Endodermal cell (in vitro differentiated cells): ENCODE results near the gene PCDHB5. TPM values are rescaled to one million over a fixed set of nuclear protein-coding genes. Genes with fewer than 3 reads are reported as not detected.
"Not testable (repeated sequence)": the region's sequence is repeated elsewhere in the genome, so short reads cannot be mapped to it uniquely, and the experiment has no call there.

ENCODE experiments used
- DNase-seq: peaks from one replicate; pipeline ENCODE4 v3.0.0-alpha.2; 2017
- H3K27ac ChIP-seq: 2 replicates; pipeline ENCODE4 v1.5.1; 2013; ENCODE audit warnings: mild to moderate bottlenecking, low read depth, low read length, moderate library complexity
- H3K27me3 ChIP-seq: 2 replicates; pipeline ENCODE4 v1.6.1; 2013; ENCODE audit warnings: mild to moderate bottlenecking, low read length, moderate library complexity; ENCODE audit not compliant: insufficient read depth, control insufficient read depth, poor library complexity, severe bottlenecking
- H3K36me3 ChIP-seq: 2 replicates; pipeline ENCODE4 v1.7.0; 2013; ENCODE audit warnings: mild to moderate bottlenecking, low read length, moderate library complexity; ENCODE audit not compliant: control insufficient read depth, insufficient read depth
- H3K4me1 ChIP-seq: one replicate; pipeline ENCODE4 v1.7.0; 2013; ENCODE audit warnings: low read length; ENCODE audit not compliant: control insufficient read depth, insufficient read depth
- H3K4me3 ChIP-seq: 2 replicates; pipeline ENCODE4 v1.5.1; 2013; ENCODE audit warnings: mild to moderate bottlenecking, low read length, moderate library complexity
- H3K9ac ChIP-seq: 2 replicates; pipeline ENCODE4 v1.6.1; 2013; ENCODE audit warnings: mild to moderate bottlenecking, low read length, moderate library complexity; ENCODE audit not compliant: poor library complexity, severe bottlenecking; ENCODE audit errors: extremely low read depth
- H3K9me3 ChIP-seq: 2 replicates; pipeline ENCODE4 v1.6.1; 2013; ENCODE audit warnings: mild to moderate bottlenecking, low read length, moderate library complexity; ENCODE audit not compliant: control insufficient read depth
- H3K27ac Mint-ChIP-seq: 2 replicates; pipeline ENCODE4 v1.8.0; 2020; ENCODE audit warnings: mixed read lengths
- H3K27me3 Mint-ChIP-seq: 2 replicates; pipeline ENCODE4 v1.8.0; 2021; ENCODE audit warnings: mild to moderate bottlenecking, mixed read lengths; ENCODE audit not compliant: insufficient read depth
- H3K36me3 Mint-ChIP-seq: 2 replicates; pipeline ENCODE4 v1.8.0; 2020; ENCODE audit warnings: low read depth, mixed read lengths
- H3K4me1 Mint-ChIP-seq: 2 replicates; pipeline ENCODE4 v1.8.0; 2020; ENCODE audit warnings: mixed read lengths
- H3K4me3 Mint-ChIP-seq: 2 replicates; pipeline ENCODE4 v1.8.0; 2020; ENCODE audit warnings: mild to moderate bottlenecking, moderate library complexity, mixed read lengths
- H3K9me3 Mint-ChIP-seq: 2 replicates; pipeline ENCODE4 v1.8.0; 2020; ENCODE audit warnings: mild to moderate bottlenecking, mixed read lengths
- CTCF ChIP-seq: fragments of 200-600 bp; sonication (generic); conservative IDR thresholded peaks from 2 replicates; pipeline ENCODE4 v1.5.0; 2021; ENCODE audit warnings: antibody characterized with exemption, mild to moderate bottlenecking
- WGBS, 2 experiments: methylation state at CpG; one replicate each; pipeline versions ENCODE4 v1.1.5 to v1.1.7; 2013; ENCODE audit warnings: missing lambda C conversion rate in 2 of 2, mixed read lengths in 1 of 2; ENCODE audit not compliant: insufficient coverage in 1 of 2, insufficient read length in 1 of 2; 5-methylcytosine and 5-hydroxymethylcytosine counted together
- total RNA-seq, 2 donors: library from RNA; stranded (reverse); fragmentation: NEBNext Ultra II Directional in 1 of 2; extraction: Animal tissue kit (Norgen Biotek cat#: 25700) in 1 of 2; gene quantifications; 2 replicates in 1 of 2; 3 replicates in 1 of 2; pipeline ENCODE4 v1.2.1, GENCODE V29; 2021

The PCDHB5 gene
- total RNA-seq, 2 donors from 2014 or later, result 2.4 to 43.5 TPM

GRCh38 chr5:141180313-141180712 lies 45.3 kb downstream of the PCDHB5 start:
- Mint-ChIP-seq H3K27ac (no peak overlapping the region), H3K27me3 (peaks cover 7% of the 10 kb centered on the region), H3K9me3 (peaks cover 26% of the 10 kb centered on the region), H3K4me1 (no peaks in the 10 kb centered on the region), H3K4me3 (no peak overlapping the region), H3K36me3 (peaks cover 22% of the 10 kb centered on the region)
- H3K4me1 ChIP-seq, result no peaks in the 10 kb centered on the region
- no peak overlapping the region for H3K9ac ChIP-seq
- H3K4me3 ChIP-seq, result no peak overlapping the region
- TF ChIP-seq CTCF, result no peak
- H3K9me3 ChIP-seq, result peaks cover 13% of the 10 kb centered on the region
- no peaks in the 10 kb centered on the region for H3K36me3 ChIP-seq
- no peak overlapping the region for H3K27ac ChIP-seq
- 83 to 93% methylated on average over 1 of the region's 1 CpG for WGBS, 2 experiments
- no peak for DNase-seq
- no peaks in the 10 kb centered on the region for H3K27me3 ChIP-seq

- H3K9me3 ChIP-seq, result peaks cover 9% of the 10 kb centered on the region
- H3K4me1 ChIP-seq, result no peaks in the 10 kb centered on the region
- H3K27me3 ChIP-seq, result no peaks in the 10 kb centered on the region
- 44 to 63% methylated on average over 13 of the region's 13 CpGs for WGBS, 2 experiments
- Mint-ChIP-seq H3K4me1 (peaks cover 2% of the 10 kb centered on the region), H3K4me3 (peak within 1 kb of the TSS; percentile 77), H3K27me3 (peaks cover 7% of the 10 kb centered on the region), H3K36me3 (peaks cover 25% of the 10 kb centered on the region), H3K27ac (peak within 1 kb of the TSS; percentile 96), H3K9me3 (peaks cover 27% of the 10 kb centered on the region)
- H3K9ac ChIP-seq, result peak within 1 kb of the TSS; percentile 7
- DNase-seq, result peak; percentile 90
- TF ChIP-seq CTCF, result peak; percentile 85
- H3K4me3 ChIP-seq, result peak within 1 kb of the TSS; percentile 66
- H3K36me3 ChIP-seq, result no peaks in the 10 kb centered on the region
- H3K27ac ChIP-seq, result no peak within 1 kb of the TSS
Observed at GRCh38 chr5:141182248-141182647, 47.2 kb downstream of the PCDHB5 start, which contains the start of gene PCDHB16. Gene PCDHB16, plus strand, starts transcription at chr5:141182387. Its CDS starts 173 bp downstream, at chr5:141182560.

DNA sequence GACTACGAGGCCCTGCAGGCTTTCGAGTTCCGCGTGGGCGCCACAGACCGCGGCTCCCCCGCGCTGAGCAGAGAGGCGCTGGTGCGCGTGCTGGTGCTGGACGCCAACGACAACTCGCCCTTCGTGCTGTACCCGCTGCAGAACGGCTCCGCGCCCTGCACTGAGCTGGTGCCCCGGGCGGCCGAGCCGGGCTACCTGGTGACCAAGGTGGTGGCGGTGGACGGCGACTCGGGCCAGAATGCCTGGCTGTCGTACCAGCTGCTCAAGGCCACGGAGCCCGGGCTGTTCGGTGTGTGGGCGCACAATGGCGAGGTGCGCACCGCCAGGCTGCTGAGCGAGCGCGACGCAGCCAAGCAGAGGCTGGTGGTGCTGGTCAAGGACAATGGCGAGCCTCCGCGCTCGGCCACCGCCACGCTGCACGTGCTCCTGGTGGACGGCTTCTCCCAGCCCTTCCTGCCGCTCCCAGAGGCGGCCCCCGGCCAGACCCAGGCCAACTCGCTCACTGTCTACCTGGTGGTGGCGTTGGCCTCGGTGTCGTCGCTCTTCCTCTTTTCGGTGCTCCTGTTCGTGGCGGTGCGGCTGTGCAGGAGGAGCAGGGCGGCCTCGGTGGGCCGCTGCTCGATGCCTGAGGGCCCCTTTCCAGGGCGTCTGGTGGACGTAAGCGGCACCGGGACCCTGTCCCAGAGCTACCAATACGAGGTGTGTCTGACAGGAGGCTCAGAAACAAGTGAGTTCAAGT lies 49.3 kb downstream of the PCDHB5 start:
- H3K4me1 Mint-ChIP-seq, H3K36me3 ChIP-seq, H3K27me3 Mint-ChIP-seq, H3K4me3 ChIP-seq, H3K4me1 ChIP-seq, DNase-seq, H3K27me3 ChIP-seq, H3K9me3 ChIP-seq, H3K27ac Mint-ChIP-seq, H3K9ac ChIP-seq, H3K27ac ChIP-seq: not testable (repeated sequence)
- peak overlapping the region; percentile 28 for H3K4me3 Mint-ChIP-seq
- peaks cover 34% of the 10 kb centered on the region for H3K36me3 Mint-ChIP-seq
- 81 to 90% methylated on average over 5 to 32 of the region's 69 CpGs for WGBS, 2 experiments
- H3K9me3 Mint-ChIP-seq, result peaks cover 31% of the 10 kb centered on the region
